Sigmoid colon (tissue), 4 donors: ENCODE data around the gene BLM.

ENCODE experiments used
- EP300 ChIP-seq, 4 donors: sonication (generic); formaldehyde crosslinking; IDR thresholded peaks; one replicate each; pipeline ENCODE4 v1.6.1; 2017; ENCODE audit warnings: antibody characterized with exemption in 4 of 4
- POLR2A ChIP-seq, 2 donors: fragments of 450-650 bp; IDR thresholded peaks; one replicate each; pipeline ENCODE4 v1.6.1; 2016; ENCODE audit warnings: antibody characterized with exemption in 2 of 2, mild to moderate bottlenecking in 2 of 2, moderate library complexity in 2 of 2
- POLR2AphosphoS5 ChIP-seq, 4 donors: sonication (generic); formaldehyde crosslinking; IDR thresholded peaks; one replicate each; pipeline ENCODE4 v1.6.1; 2017; ENCODE audit warnings: antibody characterized with exemption in 4 of 4
- TF ChIP-seq, protein P1 (sequence below), 4 experiments: fragments of 450-650 bp in 3 of 4; fragments of 200-600 bp in 1 of 4; IDR thresholded peaks; one replicate each; pipeline ENCODE4 v1.5.1; 2016 to 2019; ENCODE audit warnings: antibody characterized with exemption in 4 of 4, mild to moderate bottlenecking in 3 of 4, moderate library complexity in 2 of 4

GRCh38 chr15:90813796-90814190 is 96.6 kb downstream of the BLM start:
- TF ChIP-seq, protein P1, sequence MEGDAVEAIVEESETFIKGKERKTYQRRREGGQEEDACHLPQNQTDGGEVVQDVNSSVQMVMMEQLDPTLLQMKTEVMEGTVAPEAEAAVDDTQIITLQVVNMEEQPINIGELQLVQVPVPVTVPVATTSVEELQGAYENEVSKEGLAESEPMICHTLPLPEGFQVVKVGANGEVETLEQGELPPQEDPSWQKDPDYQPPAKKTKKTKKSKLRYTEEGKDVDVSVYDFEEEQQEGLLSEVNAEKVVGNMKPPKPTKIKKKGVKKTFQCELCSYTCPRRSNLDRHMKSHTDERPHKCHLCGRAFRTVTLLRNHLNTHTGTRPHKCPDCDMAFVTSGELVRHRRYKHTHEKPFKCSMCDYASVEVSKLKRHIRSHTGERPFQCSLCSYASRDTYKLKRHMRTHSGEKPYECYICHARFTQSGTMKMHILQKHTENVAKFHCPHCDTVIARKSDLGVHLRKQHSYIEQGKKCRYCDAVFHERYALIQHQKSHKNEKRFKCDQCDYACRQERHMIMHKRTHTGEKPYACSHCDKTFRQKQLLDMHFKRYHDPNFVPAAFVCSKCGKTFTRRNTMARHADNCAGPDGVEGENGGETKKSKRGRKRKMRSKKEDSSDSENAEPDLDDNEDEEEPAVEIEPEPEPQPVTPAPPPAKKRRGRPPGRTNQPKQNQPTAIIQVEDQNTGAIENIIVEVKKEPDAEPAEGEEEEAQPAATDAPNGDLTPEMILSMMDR (IDR thresholded peaks at IDR 0.05): no peak
- TF ChIP-seq POLR2A (IDR thresholded peaks at IDR 0.05) (no peak), POLR2AphosphoS5 (IDR thresholded peaks at IDR 0.05) (no peak), EP300 (IDR thresholded peaks at IDR 0.05) (no peak)
